ENCODE measurements around the gene PARP14.

Gene PARP14

DNA sequence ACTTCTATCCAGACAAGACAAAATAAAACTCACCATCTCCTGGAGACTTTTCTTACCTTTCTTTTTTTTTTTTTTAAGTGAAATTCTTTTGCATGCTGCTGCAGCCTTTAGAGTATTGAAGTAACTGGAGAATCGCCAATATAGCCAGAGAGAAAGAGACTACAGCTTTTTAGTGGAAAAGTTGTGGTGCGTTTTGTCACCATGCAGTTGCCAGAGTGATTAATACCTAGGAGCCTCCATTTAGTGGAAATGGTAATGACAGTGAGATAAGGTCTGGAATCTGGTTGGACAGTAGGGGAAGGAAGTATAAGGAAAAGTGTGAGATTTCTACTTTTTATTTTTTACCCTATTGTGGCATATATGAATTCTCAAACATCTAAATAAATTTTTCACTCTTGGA is 18.1 kb upstream of the PARP14 start:
- ChIA-PET POLR2A (no interaction called here), CTCF (no interaction called here)
- TF ChIP-seq SP1 (IDR thresholded peaks at IDR 0.05) (no peak), CTBP1 (IDR thresholded peaks at IDR 0.05; ENCODE audit: borderline replicate concordance) (no peak), ARNT (IDR thresholded peaks at IDR 0.05) (no peak)
- DNase-seq (ENCODE audit: extremely low spot score), result no peak

- DNase-seq (ENCODE audit: extremely low spot score), result no peak
- TF ChIP-seq PKNOX1 (IDR thresholded peaks at IDR 0.05) (no peak), L3MBTL2 (conservative IDR thresholded peaks at IDR 0.05) (no peak), TARDBP (IDR thresholded peaks at IDR 0.05) (no peak), BHLHE40 (IDR thresholded peaks at IDR 0.05; ENCODE audit: borderline replicate concordance) (no peak), ELF4 (IDR thresholded peaks at IDR 0.05) (no peak), SUZ12 (IDR thresholded peaks at IDR 0.05) (no peak), FOXA1 (IDR thresholded peaks at IDR 0.05) (no peak), LEF1 (IDR thresholded peaks at IDR 0.05; ENCODE audit: borderline replicate concordance) (no peak), FOXK2 (IDR thresholded peaks at IDR 0.05) (no peak), NFRKB (IDR thresholded peaks at IDR 0.05) (no peak), CTBP1 (IDR thresholded peaks at IDR 0.05; ENCODE audit: borderline replicate concordance) (no peak), HDGF (IDR thresholded peaks at IDR 0.05; ENCODE audit: borderline replicate concordance) (no peak), ARNT (IDR thresholded peaks at IDR 0.05) (no peak), ZNF384 (IDR thresholded peaks at IDR 0.05) (no peak), SP1 (IDR thresholded peaks at IDR 0.05) (no peak), FOXM1 (IDR thresholded peaks at IDR 0.05; ENCODE audit: borderline replicate concordance) (no peak)
- CTCF ChIA-PET, result no interaction called here
- POLR2A ChIA-PET, result no interaction called here
These were observed 15.3 kb upstream of the PARP14 start for GRCh38 chr3:122665226-122665786.

GRCh38 chr3:122665881-122666280 is 14.8 kb upstream of the PARP14 start:
- DNase-seq (ENCODE audit: extremely low spot score), result no peak
- POLR2A ChIA-PET, result no interaction called here
- TF ChIP-seq LEF1 (IDR thresholded peaks at IDR 0.05; ENCODE audit: borderline replicate concordance), result no peak
- CTCF ChIA-PET, result no interaction called here

- CTCF ChIA-PET, result interaction anchor here (0.6 to 1.7 kb wide), 3 partner anchors 10 to 24 kb away, joined by 3 to 10 read pairs (median 4); no protein-coding TSS in a partner anchor
- DNase-seq (ENCODE audit: extremely low spot score), result no peak
- POLR2A ChIA-PET, result interaction anchor here (1.0 to 1.4 kb wide), 3 partner anchors 105 to 285 kb away, joined by 3 to 4 read pairs (median 4); partner anchors contain the start of genes DTX3L, FAM162A, KPNA1 and PARP9
- TF ChIP-seq ELF4 (IDR thresholded peaks at IDR 0.05), result no peak
- TF ChIP-seq BHLHE40 (IDR thresholded peaks at IDR 0.05; ENCODE audit: borderline replicate concordance), result no peak
- TF ChIP-seq CTBP1 (IDR thresholded peaks at IDR 0.05; ENCODE audit: borderline replicate concordance), result no peak
- no peak for TF ChIP-seq NFRKB (IDR thresholded peaks at IDR 0.05)
- no peak for TF ChIP-seq PKNOX1 (IDR thresholded peaks at IDR 0.05)
- no peak for TF ChIP-seq ZNF384 (IDR thresholded peaks at IDR 0.05)
- no peak for TF ChIP-seq ARNT (IDR thresholded peaks at IDR 0.05)
These were observed 11.5 kb upstream of the PARP14 start for GRCh38 chr3:122668930-122669730.

DNA sequence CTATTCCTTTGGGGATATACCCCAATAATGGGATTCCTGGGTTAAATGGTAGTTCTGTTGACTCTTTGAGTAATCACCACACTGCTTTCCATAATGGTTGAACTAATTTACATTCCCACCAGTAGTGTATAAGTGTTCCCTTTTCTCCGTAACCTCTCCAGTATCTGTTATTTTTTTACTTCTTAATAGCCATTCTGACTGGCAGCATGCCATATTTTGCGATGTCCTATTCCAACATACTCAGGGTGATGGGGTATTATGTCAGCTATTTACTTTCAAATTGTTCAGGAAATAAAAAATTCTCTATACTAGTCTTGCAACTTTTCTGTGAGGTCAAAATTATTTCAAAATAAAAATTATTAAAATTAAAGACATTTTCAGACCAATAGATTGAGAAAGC is 9.1 kb upstream of the PARP14 start:
- ChIA-PET CTCF (no interaction called here), POLR2A (no interaction called here)
- no peak for DNase-seq (ENCODE audit: extremely low spot score)
- TF ChIP-seq ZNF384 (IDR thresholded peaks at IDR 0.05) (no peak), FOXM1 (IDR thresholded peaks at IDR 0.05; ENCODE audit: borderline replicate concordance) (no peak)

- CTCF ChIA-PET, result interaction anchor here (0.5 kb wide), 1 partner anchor 206 kb away, joined by 4 read pairs; no protein-coding TSS in a partner anchor
- DNase-seq (ENCODE audit: extremely low spot score), result no peak
- TF ChIP-seq CTBP1 (IDR thresholded peaks at IDR 0.05; ENCODE audit: borderline replicate concordance) (no peak), TARDBP (IDR thresholded peaks at IDR 0.05) (no peak), L3MBTL2 (conservative IDR thresholded peaks at IDR 0.05) (no peak), SP1 (IDR thresholded peaks at IDR 0.05) (no peak), SUZ12 (IDR thresholded peaks at IDR 0.05) (no peak), FOXA1 (IDR thresholded peaks at IDR 0.05) (no peak), NFRKB (IDR thresholded peaks at IDR 0.05) (no peak), ELF4 (IDR thresholded peaks at IDR 0.05) (no peak), FOXM1 (IDR thresholded peaks at IDR 0.05; ENCODE audit: borderline replicate concordance) (no peak), LEF1 (IDR thresholded peaks at IDR 0.05; ENCODE audit: borderline replicate concordance) (no peak), BHLHE40 (IDR thresholded peaks at IDR 0.05; ENCODE audit: borderline replicate concordance) (no peak), FOXK2 (IDR thresholded peaks at IDR 0.05) (no peak), HDGF (IDR thresholded peaks at IDR 0.05; ENCODE audit: borderline replicate concordance) (no peak), ARNT (IDR thresholded peaks at IDR 0.05) (no peak), ZNF384 (IDR thresholded peaks at IDR 0.05) (no peak), PKNOX1 (IDR thresholded peaks at IDR 0.05) (no peak)
- POLR2A ChIA-PET, result no interaction called here
These were observed 6.3 kb upstream of the PARP14 start for GRCh38 chr3:122674339-122674738.
